Measurements from ENCODE around the gene EHMT2.
"Not testable (repeated sequence)": the region's sequence is repeated elsewhere in the genome, so short reads cannot be mapped to it uniquely, and the experiment has no call there.

The EHMT2 gene

GRCh38 chr6:31869343-31869742 is 28.2 kb downstream of the EHMT2 start:
- no peak for DNase-seq

GRCh38 chr6:31868658-31868971 is 28.9 kb downstream of the EHMT2 start:
- not testable (repeated sequence) for DNase-seq

- DNase-seq = no peak
Measured at GRCh38 chr6:31865205-31866118, 32.0 kb downstream of the EHMT2 start.

GRCh38 chr6:31864818-31865204 is 32.7 kb downstream of the EHMT2 start:
- no peak for DNase-seq

- not testable (repeated sequence) for DNase-seq
Measured at GRCh38 chr6:31864123-31864562, 33.4 kb downstream of the EHMT2 start.

- peak; percentile 87 for DNase-seq
Measured at GRCh38 chr6:31862344-31863235, 34.9 kb downstream of the EHMT2 start, which contains the start of gene NEU1. TSS of gene NEU1 (minus strand) at chr6:31862821. CDS start at chr6:31862776, 45 bp downstream.

- DNase-seq = no peak
Measured at GRCh38 chr6:31861919-31862343, 35.6 kb downstream of the EHMT2 start.

- DNase-seq = no peak
Measured at GRCh38 chr6:31861150-31861549, 36.3 kb downstream of the EHMT2 start.

GRCh38 chr6:31860349-31860748 is 37.1 kb downstream of the EHMT2 start:
- no peak for DNase-seq

- DNase-seq = no peak
Measured at GRCh38 chr6:31859923-31860322, 37.6 kb downstream of the EHMT2 start.

- DNase-seq = no peak
Measured at GRCh38 chr6:31858707-31859106, 38.8 kb downstream of the EHMT2 start.

GRCh38 chr6:31857774-31858173 is 39.7 kb downstream of the EHMT2 start:
- DNase-seq = not testable (repeated sequence)

GRCh38 chr6:31851980-31852718 is 45.3 kb downstream of the EHMT2 start:
- DNase-seq = not testable (repeated sequence)

- no peak for DNase-seq
Measured at GRCh38 chr6:31851485-31851832, 46.0 kb downstream of the EHMT2 start.

- no peak for DNase-seq
Measured at GRCh38 chr6:31850765-31851484, 46.6 kb downstream of the EHMT2 start.

GRCh38 chr6:31847276-31847978 is 50.1 kb downstream of the EHMT2 start:
- DNase-seq = no peak

- no peak for DNase-seq
Measured at GRCh38 chr6:31844507-31844906, 53.0 kb downstream of the EHMT2 start.

GRCh38 chr6:31842053-31842452 is 55.4 kb downstream of the EHMT2 start:
- no peak for DNase-seq

- not testable (repeated sequence) for DNase-seq
Measured at GRCh38 chr6:31839779-31840126, 57.7 kb downstream of the EHMT2 start.

GRCh38 chr6:31838968-31839367 is 58.5 kb downstream of the EHMT2 start:
- no peak for DNase-seq

- DNase-seq = not testable (repeated sequence)
Measured at GRCh38 chr6:31838114-31838553, 59.4 kb downstream of the EHMT2 start.

Data from cortex of kidney (tissue), 1 donor.